OCI-LY1 (cell line): ENCODE measurements around the gene PIF1.
"Not testable (repeated sequence)": the region's sequence is repeated elsewhere in the genome, so short reads cannot be mapped to it uniquely, and the experiment has no call there.

Experiments
- H2AFZ ChIP-seq: fragments of 200-600 bp; sonication (generic), shearing (Covaris generic); 2 replicates; pipeline ENCODE4 v1.6.0; 2014; ENCODE audit warnings: antibody characterized with exemption, mild to moderate bottlenecking, low read length
- H3F3A ChIP-seq: fragments of 200-600 bp; sonication (generic), shearing (Covaris generic); 2 replicates; pipeline ENCODE4 v1.6.0; 2014; ENCODE audit warnings: mild to moderate bottlenecking, antibody characterized with exemption, low read length, moderate library complexity; ENCODE audit not compliant: insufficient read depth
- H3K27ac ChIP-seq: fragments of 200-600 bp; sonication (generic); 2 replicates; pipeline ENCODE4 v1.5.1; 2014; ENCODE audit warnings: low read length, mixed run types, mild to moderate bottlenecking, low read depth; ENCODE audit not compliant: poor library complexity, severe bottlenecking
- H3K27me3 ChIP-seq: fragments of 200-600 bp; sonication (generic); 2 replicates; pipeline ENCODE4 v1.6.0; 2014; ENCODE audit warnings: antibody characterized with exemption, mild to moderate bottlenecking, low read length, moderate library complexity; ENCODE audit not compliant: insufficient read depth
- H3K36me3 ChIP-seq: fragments of 200-600 bp; sonication (generic); 2 replicates; pipeline ENCODE4 v1.6.1; 2014; ENCODE audit warnings: mild to moderate bottlenecking, antibody characterized with exemption, low read length, moderate library complexity, mixed read lengths; ENCODE audit not compliant: insufficient read depth
- H3K4me1 ChIP-seq: fragments of 200-600 bp; sonication (generic); 2 replicates; pipeline ENCODE4 v1.5.1; 2014; ENCODE audit warnings: mild to moderate bottlenecking, low read length, moderate library complexity; ENCODE audit not compliant: insufficient read depth, severe bottlenecking
- H3K4me2 ChIP-seq: fragments of 200-600 bp; sonication (generic), shearing (Covaris generic); 2 replicates; pipeline ENCODE4 v1.6.1; 2014; ENCODE audit warnings: low read length
- H3K4me3 ChIP-seq: fragments of 200-600 bp; sonication (generic); 2 replicates; pipeline ENCODE4 v1.5.1; 2014; ENCODE audit warnings: low read length, low read depth, mild to moderate bottlenecking, mixed read lengths; ENCODE audit not compliant: poor library complexity, severe bottlenecking
- H3K79me2 ChIP-seq: fragments of 200-600 bp; shearing (Covaris generic); 2 replicates; pipeline ENCODE4 v1.6.1; 2016; ENCODE audit warnings: mixed run types, low read length, mixed read lengths; ENCODE audit not compliant: insufficient read depth
- H3K9ac ChIP-seq: fragments of 200-600 bp; sonication (generic), shearing (Covaris generic); 2 replicates; pipeline ENCODE4 v1.6.1; 2014; ENCODE audit warnings: mild to moderate bottlenecking, low read length, mixed read lengths
- H3K9me2 ChIP-seq: fragments of 200-600 bp; sonication (generic), shearing (Covaris generic); 2 replicates; pipeline ENCODE4 v1.6.1; 2014; ENCODE audit warnings: low read depth, mild to moderate bottlenecking, low read length, mixed read lengths
- H3K9me3 ChIP-seq: fragments of 200-600 bp; shearing (Covaris generic); 2 replicates; pipeline ENCODE4 v1.6.1; 2014; ENCODE audit warnings: low read length, mixed read lengths
- H4K20me1 ChIP-seq: fragments of 200-600 bp; sonication (generic), shearing (Covaris generic); 2 replicates; pipeline ENCODE4 v1.6.0; 2016; ENCODE audit warnings: mild to moderate bottlenecking, low read length; ENCODE audit not compliant: insufficient read depth
- CTCF ChIP-seq: fragments of 200-600 bp; sonication (generic), shearing (Covaris generic); IDR thresholded peaks from 2 replicates; pipeline ENCODE4 v1.5.1; 2017; ENCODE audit warnings: mild to moderate bottlenecking, antibody characterized with exemption, low read length, moderate library complexity, mixed read lengths
- EZH2 ChIP-seq: fragments of 200-600 bp; sonication (generic), shearing (Covaris generic); IDR thresholded peaks from 2 replicates; pipeline ENCODE4 v1.8.0; 2017; ENCODE audit warnings: borderline replicate concordance, mixed run types, mild to moderate bottlenecking, antibody characterized with exemption, low read length, moderate library complexity, mixed read lengths

Gene PIF1

GRCh38 chr15:64800476-64800875 is 25.0 kb downstream of the PIF1 start:
- Histone ChIP-seq H3K4me1 (peaks cover 10% of the 10 kb centered on the region), H3K9me2 (no peaks in the 10 kb centered on the region), H3K9me3 (no peaks in the 10 kb centered on the region), H3K9ac (no peak overlapping the region), H3K36me3 (no peaks in the 10 kb centered on the region), H3K27ac (no peak overlapping the region), H3K27me3 (no peaks in the 10 kb centered on the region), H3K4me2 (no peak overlapping the region), H4K20me1 (no peaks in the 10 kb centered on the region), H2AFZ (no peak overlapping the region), H3K79me2 (no peaks in the 10 kb centered on the region), H3K4me3 (no peak overlapping the region), H3F3A (no peaks in the 10 kb centered on the region)
- TF ChIP-seq EZH2, result no peak

- not testable (repeated sequence) for H3K79me2 ChIP-seq, H3K27me3 ChIP-seq, H2AFZ ChIP-seq, H3F3A ChIP-seq, H3K27ac ChIP-seq, H3K9me2 ChIP-seq, H3K9me3 ChIP-seq, H3K4me3 ChIP-seq, H3K4me2 ChIP-seq, H4K20me1 ChIP-seq, H3K36me3 ChIP-seq, H3K9ac ChIP-seq
- H3K4me1 ChIP-seq, result peaks cover 10% of the 10 kb centered on the region
Measured at GRCh38 chr15:64798905-64799304, 26.5 kb downstream of the PIF1 start.

- H3K27ac ChIP-seq, H3K4me3 ChIP-seq, H3K9me2 ChIP-seq, H3K36me3 ChIP-seq, H3K9me3 ChIP-seq, H3F3A ChIP-seq, H3K4me1 ChIP-seq, H3K27me3 ChIP-seq, H2AFZ ChIP-seq, H3K9ac ChIP-seq, H4K20me1 ChIP-seq, H3K79me2 ChIP-seq, H3K4me2 ChIP-seq: not testable (repeated sequence)
Measured at GRCh38 chr15:64795921-64796320, 29.5 kb downstream of the PIF1 start.

- H3K4me3 ChIP-seq, H3K4me1 ChIP-seq, H3K27ac ChIP-seq, H3K4me2 ChIP-seq, H3K9me2 ChIP-seq, H3K79me2 ChIP-seq, H2AFZ ChIP-seq, H4K20me1 ChIP-seq, H3K36me3 ChIP-seq, H3F3A ChIP-seq, H3K27me3 ChIP-seq, H3K9ac ChIP-seq, H3K9me3 ChIP-seq: not testable (repeated sequence)
Measured at GRCh38 chr15:64795299-64795698, 30.1 kb downstream of the PIF1 start.

- Histone ChIP-seq H3K9ac (no peak overlapping the region), H3K36me3 (no peaks in the 10 kb centered on the region), H4K20me1 (no peaks in the 10 kb centered on the region), H3K9me2 (no peaks in the 10 kb centered on the region), H3K4me1 (no peaks in the 10 kb centered on the region), H2AFZ (no peak overlapping the region), H3F3A (no peaks in the 10 kb centered on the region), H3K27ac (no peak overlapping the region), H3K4me2 (no peak overlapping the region), H3K9me3 (no peaks in the 10 kb centered on the region), H3K79me2 (no peaks in the 10 kb centered on the region), H3K4me3 (no peak overlapping the region), H3K27me3 (no peaks in the 10 kb centered on the region)
- TF ChIP-seq EZH2, result no peak
- TF ChIP-seq CTCF, result no peak
Measured at GRCh38 chr15:64792282-64792681, 33.2 kb downstream of the PIF1 start.
